HG03354 (cell line): ENCODE measurements around the gene DNAJC15.

Experiments used
- ATAC-seq: cut with Tn5 transposase; IDR thresholded peaks from one replicate; pipeline ENCODE4 v1.9.1; 2021; ENCODE audit warnings: mild to moderate bottlenecking; ENCODE audit not compliant: unreplicated experiment, poor library complexity, severe bottlenecking

The DNAJC15 gene

GRCh38 chr13:43078399-43078798 lies 55.0 kb downstream of the DNAJC15 start:
- no peak for ATAC-seq

GRCh38 chr13:43079392-43079931 lies 56.1 kb downstream of the DNAJC15 start:
- ATAC-seq = no peak

- no peak for ATAC-seq
These were observed 56.8 kb downstream of the DNAJC15 start for GRCh38 chr13:43080199-43080598.

- ATAC-seq = no peak
These were observed 58.5 kb downstream of the DNAJC15 start for GRCh38 chr13:43081866-43082265.

GRCh38 chr13:43083750-43084149 lies 60.4 kb downstream of the DNAJC15 start:
- ATAC-seq = no peak

- no peak for ATAC-seq
These were observed 62.2 kb downstream of the DNAJC15 start for GRCh38 chr13:43085545-43085944.

GRCh38 chr13:43086181-43086580 lies 62.8 kb downstream of the DNAJC15 start:
- no peak for ATAC-seq

- peak; percentile 64 for ATAC-seq
These were observed 64.7 kb downstream of the DNAJC15 start for GRCh38 chr13:43088093-43088511.

- no peak for ATAC-seq
These were observed 66.6 kb downstream of the DNAJC15 start for GRCh38 chr13:43089912-43090498.

GRCh38 chr13:43094901-43095300 lies 71.5 kb downstream of the DNAJC15 start:
- peak; percentile 94 for ATAC-seq

- ATAC-seq = no peak
These were observed 72.7 kb downstream of the DNAJC15 start for GRCh38 chr13:43095771-43096719.

- no peak for ATAC-seq
These were observed 77.3 kb downstream of the DNAJC15 start for GRCh38 chr13:43100667-43101066.

GRCh38 chr13:43102304-43102703 lies 78.9 kb downstream of the DNAJC15 start:
- ATAC-seq = no peak

GRCh38 chr13:43107780-43108179 lies 84.4 kb downstream of the DNAJC15 start:
- no peak for ATAC-seq

GRCh38 chr13:43110036-43110435 lies 86.7 kb downstream of the DNAJC15 start:
- no peak for ATAC-seq

GRCh38 chr13:43110658-43111057 lies 87.3 kb downstream of the DNAJC15 start:
- no peak for ATAC-seq

- ATAC-seq = no peak
These were observed 88.4 kb downstream of the DNAJC15 start for GRCh38 chr13:43111559-43112400.

- no peak for ATAC-seq
These were observed 90.2 kb downstream of the DNAJC15 start for GRCh38 chr13:43113603-43114002.

GRCh38 chr13:43114504-43114903 lies 91.1 kb downstream of the DNAJC15 start:
- ATAC-seq = no peak

GRCh38 chr13:43115141-43115540 lies 91.8 kb downstream of the DNAJC15 start:
- ATAC-seq = no peak
